ENCODE data around the gene LHX6. TPM values are rescaled to one million over a fixed set of nuclear protein-coding genes. Genes with fewer than 3 reads are reported as not detected.

The LHX6 gene
- total RNA-seq, 1 experiment from 2014 or later, result 1.5 TPM

DNA sequence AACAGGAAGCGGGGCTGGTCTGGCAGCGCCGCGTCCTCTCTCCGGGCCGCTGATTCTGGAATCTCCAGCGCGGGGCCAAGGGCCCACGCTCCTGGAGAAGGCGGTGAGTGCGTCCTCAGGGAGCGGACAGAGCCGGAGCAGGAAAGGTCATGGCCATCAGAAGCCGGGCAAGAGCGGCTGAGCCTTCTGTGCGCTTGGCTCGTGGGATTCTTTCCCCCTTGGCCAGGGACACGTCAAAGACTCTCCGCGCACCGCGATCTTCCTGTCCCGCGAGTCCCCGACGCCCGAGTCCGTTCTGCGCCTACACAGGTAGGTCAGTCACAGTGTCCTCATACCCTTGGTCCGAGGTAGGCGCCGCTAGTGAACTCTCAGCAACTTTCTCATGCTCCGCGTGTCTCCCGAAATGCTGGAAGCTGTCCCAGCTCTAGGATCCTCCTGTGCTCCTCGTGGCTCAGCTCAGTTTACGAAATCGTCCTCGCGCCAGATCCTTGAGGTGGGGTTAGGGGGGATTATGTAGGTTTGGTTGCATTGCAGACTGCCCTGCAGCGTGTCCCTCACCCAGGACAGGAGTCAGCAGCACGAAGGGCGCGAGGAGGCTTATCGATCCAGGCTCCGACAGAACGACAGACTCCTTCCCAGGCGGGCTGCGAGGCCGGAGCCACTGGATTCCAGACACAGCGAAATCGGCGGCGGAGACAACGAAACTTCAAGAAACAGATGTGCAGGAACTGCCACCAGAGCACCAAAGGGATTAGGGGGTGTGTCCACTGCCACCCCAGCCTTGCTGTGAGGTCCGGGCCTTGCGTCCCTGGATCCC, 8.7 kb downstream of the LHX6 start (continued):
- TF ChIP-seq, protein P1, sequence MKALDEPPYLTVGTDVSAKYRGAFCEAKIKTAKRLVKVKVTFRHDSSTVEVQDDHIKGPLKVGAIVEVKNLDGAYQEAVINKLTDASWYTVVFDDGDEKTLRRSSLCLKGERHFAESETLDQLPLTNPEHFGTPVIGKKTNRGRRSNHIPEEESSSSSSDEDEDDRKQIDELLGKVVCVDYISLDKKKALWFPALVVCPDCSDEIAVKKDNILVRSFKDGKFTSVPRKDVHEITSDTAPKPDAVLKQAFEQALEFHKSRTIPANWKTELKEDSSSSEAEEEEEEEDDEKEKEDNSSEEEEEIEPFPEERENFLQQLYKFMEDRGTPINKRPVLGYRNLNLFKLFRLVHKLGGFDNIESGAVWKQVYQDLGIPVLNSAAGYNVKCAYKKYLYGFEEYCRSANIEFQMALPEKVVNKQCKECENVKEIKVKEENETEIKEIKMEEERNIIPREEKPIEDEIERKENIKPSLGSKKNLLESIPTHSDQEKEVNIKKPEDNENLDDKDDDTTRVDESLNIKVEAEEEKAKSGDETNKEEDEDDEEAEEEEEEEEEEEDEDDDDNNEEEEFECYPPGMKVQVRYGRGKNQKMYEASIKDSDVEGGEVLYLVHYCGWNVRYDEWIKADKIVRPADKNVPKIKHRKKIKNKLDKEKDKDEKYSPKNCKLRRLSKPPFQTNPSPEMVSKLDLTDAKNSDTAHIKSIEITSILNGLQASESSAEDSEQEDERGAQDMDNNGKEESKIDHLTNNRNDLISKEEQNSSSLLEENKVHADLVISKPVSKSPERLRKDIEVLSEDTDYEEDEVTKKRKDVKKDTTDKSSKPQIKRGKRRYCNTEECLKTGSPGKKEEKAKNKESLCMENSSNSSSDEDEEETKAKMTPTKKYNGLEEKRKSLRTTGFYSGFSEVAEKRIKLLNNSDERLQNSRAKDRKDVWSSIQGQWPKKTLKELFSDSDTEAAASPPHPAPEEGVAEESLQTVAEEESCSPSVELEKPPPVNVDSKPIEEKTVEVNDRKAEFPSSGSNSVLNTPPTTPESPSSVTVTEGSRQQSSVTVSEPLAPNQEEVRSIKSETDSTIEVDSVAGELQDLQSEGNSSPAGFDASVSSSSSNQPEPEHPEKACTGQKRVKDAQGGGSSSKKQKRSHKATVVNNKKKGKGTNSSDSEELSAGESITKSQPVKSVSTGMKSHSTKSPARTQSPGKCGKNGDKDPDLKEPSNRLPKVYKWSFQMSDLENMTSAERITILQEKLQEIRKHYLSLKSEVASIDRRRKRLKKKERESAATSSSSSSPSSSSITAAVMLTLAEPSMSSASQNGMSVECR (CRISPR knock-in tag; IDR thresholded peaks at IDR 0.05; ENCODE audit: borderline replicate concordance), result no peak
- TF ChIP-seq, protein P2, sequence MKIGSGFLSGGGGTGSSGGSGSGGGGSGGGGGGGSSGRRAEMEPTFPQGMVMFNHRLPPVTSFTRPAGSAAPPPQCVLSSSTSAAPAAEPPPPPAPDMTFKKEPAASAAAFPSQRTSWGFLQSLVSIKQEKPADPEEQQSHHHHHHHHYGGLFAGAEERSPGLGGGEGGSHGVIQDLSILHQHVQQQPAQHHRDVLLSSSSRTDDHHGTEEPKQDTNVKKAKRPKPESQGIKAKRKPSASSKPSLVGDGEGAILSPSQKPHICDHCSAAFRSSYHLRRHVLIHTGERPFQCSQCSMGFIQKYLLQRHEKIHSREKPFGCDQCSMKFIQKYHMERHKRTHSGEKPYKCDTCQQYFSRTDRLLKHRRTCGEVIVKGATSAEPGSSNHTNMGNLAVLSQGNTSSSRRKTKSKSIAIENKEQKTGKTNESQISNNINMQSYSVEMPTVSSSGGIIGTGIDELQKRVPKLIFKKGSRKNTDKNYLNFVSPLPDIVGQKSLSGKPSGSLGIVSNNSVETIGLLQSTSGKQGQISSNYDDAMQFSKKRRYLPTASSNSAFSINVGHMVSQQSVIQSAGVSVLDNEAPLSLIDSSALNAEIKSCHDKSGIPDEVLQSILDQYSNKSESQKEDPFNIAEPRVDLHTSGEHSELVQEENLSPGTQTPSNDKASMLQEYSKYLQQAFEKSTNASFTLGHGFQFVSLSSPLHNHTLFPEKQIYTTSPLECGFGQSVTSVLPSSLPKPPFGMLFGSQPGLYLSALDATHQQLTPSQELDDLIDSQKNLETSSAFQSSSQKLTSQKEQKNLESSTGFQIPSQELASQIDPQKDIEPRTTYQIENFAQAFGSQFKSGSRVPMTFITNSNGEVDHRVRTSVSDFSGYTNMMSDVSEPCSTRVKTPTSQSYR (CRISPR knock-in tag; IDR thresholded peaks at IDR 0.05), result no peak
- TF ChIP-seq TEAD4 (CRISPR knock-in tag; IDR thresholded peaks at IDR 0.05) (no peak), ESRRA (CRISPR knock-in tag; IDR thresholded peaks at IDR 0.05; ENCODE audit: borderline replicate concordance) (no peak)

DNA sequence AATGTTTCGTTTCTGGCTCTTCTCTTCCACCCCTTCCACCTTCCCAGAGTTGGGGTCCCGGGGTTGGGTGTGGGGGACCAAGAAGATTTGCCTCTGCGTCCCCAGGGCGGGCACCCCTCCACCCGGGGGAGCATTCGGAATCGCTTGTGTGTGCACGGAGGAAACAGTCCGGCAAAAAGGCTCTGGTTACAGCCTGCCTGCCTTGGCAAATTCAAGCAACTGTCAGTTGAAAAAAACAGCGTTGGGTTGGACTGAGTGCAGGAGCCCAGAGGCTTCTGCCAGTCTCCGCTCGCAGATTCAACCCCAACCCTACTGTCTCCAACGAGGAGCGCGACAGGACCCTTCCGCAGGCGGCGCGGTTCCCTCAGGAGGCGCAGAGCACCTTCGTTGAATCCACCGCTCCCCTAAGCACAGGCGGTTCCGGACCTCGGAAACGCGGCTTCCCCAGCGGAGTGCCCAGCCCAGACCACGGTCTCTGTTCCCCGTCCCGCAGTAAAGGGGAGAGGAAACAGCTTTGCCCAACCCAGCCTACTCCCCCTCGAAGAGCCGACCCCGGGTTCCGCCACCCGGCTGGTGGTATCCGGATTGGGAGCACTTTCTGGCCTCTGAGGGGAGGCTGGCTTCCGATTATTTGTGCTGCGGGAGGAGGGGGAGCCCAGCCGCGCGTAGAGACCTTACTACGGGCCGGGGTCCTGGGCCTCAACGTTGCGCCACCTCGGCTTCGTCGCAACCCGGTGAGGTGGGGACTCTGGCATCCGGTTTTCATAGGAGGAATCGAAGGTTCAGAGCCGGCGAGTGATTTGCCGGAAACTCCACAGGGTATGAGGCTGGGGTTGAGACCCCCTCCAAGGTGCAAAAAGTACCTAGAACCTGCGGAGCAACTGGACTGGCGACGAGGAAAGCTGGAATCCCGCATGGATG, 9.6 kb downstream of the LHX6 start:
- peak; percentile 50 for DNase-seq (ENCODE audit: low spot score)
- H3K4me3 Mint-ChIP-seq, result peak overlapping the region; percentile 64

DNA sequence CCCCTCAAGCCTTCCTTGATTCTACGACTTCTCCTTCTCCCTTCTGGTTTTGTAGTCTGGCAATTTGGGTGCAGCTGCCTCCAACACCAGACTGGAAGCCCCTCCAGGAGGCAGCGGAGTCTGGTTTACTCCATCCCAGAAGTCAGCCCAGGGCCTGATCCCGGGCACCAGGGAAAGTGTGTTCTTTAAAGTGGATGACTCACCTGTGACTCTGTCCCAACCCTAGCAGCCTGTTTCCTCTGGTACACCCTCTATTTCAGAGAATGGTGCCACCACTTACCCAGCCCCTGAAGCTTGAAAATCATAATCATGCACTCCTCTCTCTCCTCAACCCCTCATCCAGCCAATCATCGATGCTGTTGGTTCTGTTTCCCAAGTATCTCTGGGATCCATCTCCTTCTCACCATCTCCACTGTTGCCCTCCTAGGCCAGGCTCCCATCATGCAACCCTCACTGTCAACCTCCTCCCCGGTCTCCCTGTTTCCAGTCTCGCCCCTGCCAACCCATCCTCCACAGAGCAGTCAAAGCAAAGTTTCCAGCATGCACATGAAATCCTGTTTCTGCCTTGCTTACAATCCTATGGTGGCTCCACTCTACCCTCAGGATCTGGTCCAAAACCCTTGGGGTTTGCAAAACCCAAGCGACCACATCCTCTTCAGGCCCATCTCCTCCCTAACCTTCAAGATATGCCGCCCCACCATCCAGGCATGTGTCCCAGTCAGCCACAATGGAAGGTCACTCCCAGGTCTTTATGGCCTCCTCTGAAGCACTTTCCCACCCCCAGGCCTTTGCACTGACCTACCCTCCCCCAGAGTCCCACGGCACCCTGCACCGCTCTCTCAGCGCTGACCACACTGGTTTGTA, 10.5 kb downstream of the LHX6 start:
- peak overlapping the region; percentile 64 for H3K4me3 Mint-ChIP-seq
- no peak for TF ChIP-seq FOXJ3 (CRISPR knock-in tag; IDR thresholded peaks at IDR 0.05; ENCODE audit: borderline replicate concordance)
- TF ChIP-seq, protein P3, sequence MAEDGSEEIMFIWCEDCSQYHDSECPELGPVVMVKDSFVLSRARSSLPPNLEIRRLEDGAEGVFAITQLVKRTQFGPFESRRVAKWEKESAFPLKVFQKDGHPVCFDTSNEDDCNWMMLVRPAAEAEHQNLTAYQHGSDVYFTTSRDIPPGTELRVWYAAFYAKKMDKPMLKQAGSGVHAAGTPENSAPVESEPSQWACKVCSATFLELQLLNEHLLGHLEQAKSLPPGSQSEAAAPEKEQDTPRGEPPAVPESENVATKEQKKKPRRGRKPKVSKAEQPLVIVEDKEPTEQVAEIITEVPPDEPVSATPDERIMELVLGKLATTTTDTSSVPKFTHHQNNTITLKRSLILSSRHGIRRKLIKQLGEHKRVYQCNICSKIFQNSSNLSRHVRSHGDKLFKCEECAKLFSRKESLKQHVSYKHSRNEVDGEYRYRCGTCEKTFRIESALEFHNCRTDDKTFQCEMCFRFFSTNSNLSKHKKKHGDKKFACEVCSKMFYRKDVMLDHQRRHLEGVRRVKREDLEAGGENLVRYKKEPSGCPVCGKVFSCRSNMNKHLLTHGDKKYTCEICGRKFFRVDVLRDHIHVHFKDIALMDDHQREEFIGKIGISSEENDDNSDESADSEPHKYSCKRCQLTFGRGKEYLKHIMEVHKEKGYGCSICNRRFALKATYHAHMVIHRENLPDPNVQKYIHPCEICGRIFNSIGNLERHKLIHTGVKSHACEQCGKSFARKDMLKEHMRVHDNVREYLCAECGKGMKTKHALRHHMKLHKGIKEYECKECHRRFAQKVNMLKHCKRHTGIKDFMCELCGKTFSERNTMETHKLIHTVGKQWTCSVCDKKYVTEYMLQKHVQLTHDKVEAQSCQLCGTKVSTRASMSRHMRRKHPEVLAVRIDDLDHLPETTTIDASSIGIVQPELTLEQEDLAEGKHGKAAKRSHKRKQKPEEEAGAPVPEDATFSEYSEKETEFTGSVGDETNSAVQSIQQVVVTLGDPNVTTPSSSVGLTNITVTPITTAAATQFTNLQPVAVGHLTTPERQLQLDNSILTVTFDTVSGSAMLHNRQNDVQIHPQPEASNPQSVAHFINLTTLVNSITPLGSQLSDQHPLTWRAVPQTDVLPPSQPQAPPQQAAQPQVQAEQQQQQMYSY (CRISPR knock-in tag; IDR thresholded peaks at IDR 0.05), result peak; percentile 66; the same call in 1 of the 2 replicates
- peaks cover 5% of the 10 kb centered on the region; the same call in 1 of the 2 replicates for H3K36me3 Mint-ChIP-seq
- H3K4me1 Mint-ChIP-seq, result peaks cover 58% of the 10 kb centered on the region
- no peak for ATAC-seq
- no peaks in the 10 kb centered on the region for H3K9me3 Mint-ChIP-seq
- CTCF ChIA-PET, result no interaction called here
- H3K27me3 Mint-ChIP-seq (ENCODE audit: low read depth), result peaks cover 100% of the 10 kb centered on the region
- no peak for DNase-seq (ENCODE audit: low spot score)
- no peak overlapping the region for H3K27ac Mint-ChIP-seq
- POLR2A ChIA-PET, result no interaction called here

More for the DNA sequence above, 9.6 kb downstream of the LHX6 start:
- Mint-ChIP-seq H3K36me3 (peaks cover 5% of the 10 kb centered on the region; the same call in 1 of the 2 replicates), H3K4me1 (peaks cover 56% of the 10 kb centered on the region), H3K27me3 (ENCODE audit: low read depth) (peaks cover 100% of the 10 kb centered on the region), H3K27ac (no peak overlapping the region), H3K9me3 (no peaks in the 10 kb centered on the region)
- ATAC-seq, result peak; percentile 12
- TF ChIP-seq KAT7 (CRISPR knock-in tag; IDR thresholded peaks at IDR 0.05; ENCODE audit: borderline replicate concordance) (peak; percentile 8; the same call in 1 of the 2 replicates), ZNF263 (CRISPR knock-in tag; IDR thresholded peaks at IDR 0.05; ENCODE audit: low read depth) (peak; percentile 86), TEAD4 (CRISPR knock-in tag; IDR thresholded peaks at IDR 0.05) (no peak)
- TF ChIP-seq, protein P4, sequence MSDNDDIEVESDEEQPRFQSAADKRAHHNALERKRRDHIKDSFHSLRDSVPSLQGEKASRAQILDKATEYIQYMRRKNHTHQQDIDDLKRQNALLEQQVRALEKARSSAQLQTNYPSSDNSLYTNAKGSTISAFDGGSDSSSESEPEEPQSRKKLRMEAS (CRISPR knock-in tag; IDR thresholded peaks at IDR 0.05), result peak; percentile 27; the same call in 1 of the 2 replicates
- ChIA-PET POLR2A (no interaction called here), CTCF (interaction anchor here (1.0 kb wide), 1 partner anchor 94 kb away, joined by 4 read pairs; no protein-coding TSS in a partner anchor)

All from WTC11 (cell line).